HG03135 (cell line): ENCODE data around the gene TAF5L.

ENCODE experiments used
- ATAC-seq: cut with Tn5 transposase; IDR thresholded peaks from one replicate; pipeline ENCODE4 v1.9.1; 2021; ENCODE audit warnings: mild to moderate bottlenecking, moderate library complexity; ENCODE audit not compliant: unreplicated experiment

Gene TAF5L

GRCh38 chr1:229625915-229626831, at the start of gene TAF5L, which contains the start of gene URB2:
TAF5L (minus strand) TSS chr1:229626122; CDS start chr1:229614482, 11,640 bp downstream.
URB2 (plus strand) TSS chr1:229626247; CDS start chr1:229627634, 1,387 bp downstream.
- ATAC-seq, result peak; percentile 88

- no peak for ATAC-seq
These were observed 49.5 kb upstream of the TAF5L start for GRCh38 chr1:229675396-229675795.

GRCh38 chr1:229674042-229674441, 48.1 kb upstream of the TAF5L start:
- no peak for ATAC-seq

GRCh38 chr1:229672246-229672645, 46.3 kb upstream of the TAF5L start:
- ATAC-seq, result no peak

- no peak for ATAC-seq
These were observed 45.4 kb upstream of the TAF5L start for GRCh38 chr1:229671310-229671709.

- ATAC-seq, result no peak
These were observed 43.4 kb upstream of the TAF5L start for GRCh38 chr1:229669333-229669732.

GRCh38 chr1:229666585-229666984, 40.7 kb upstream of the TAF5L start:
- no peak for ATAC-seq

GRCh38 chr1:229665912-229666558, 40.1 kb upstream of the TAF5L start:
- ATAC-seq, result no peak

- ATAC-seq, result no peak
These were observed 38.3 kb upstream of the TAF5L start for GRCh38 chr1:229664133-229664689.

GRCh38 chr1:229661897-229662296, 36.0 kb upstream of the TAF5L start:
- ATAC-seq, result no peak

- ATAC-seq, result no peak
These were observed 35.3 kb upstream of the TAF5L start for GRCh38 chr1:229661022-229661877.

GRCh38 chr1:229657993-229658755, 32.3 kb upstream of the TAF5L start:
- ATAC-seq, result peak; percentile 57

GRCh38 chr1:229655781-229656180, 29.9 kb upstream of the TAF5L start:
- ATAC-seq, result no peak

GRCh38 chr1:229653420-229653819, 27.5 kb upstream of the TAF5L start:
- ATAC-seq, result no peak

- ATAC-seq, result no peak
These were observed 25.6 kb upstream of the TAF5L start for GRCh38 chr1:229651546-229651945.

GRCh38 chr1:229650045-229650444, 24.1 kb upstream of the TAF5L start:
- ATAC-seq, result no peak

- ATAC-seq, result no peak
These were observed 22.5 kb upstream of the TAF5L start for GRCh38 chr1:229648406-229648805.

- no peak for ATAC-seq
These were observed 19.5 kb upstream of the TAF5L start for GRCh38 chr1:229645324-229645993.

GRCh38 chr1:229643996-229644745, 18.2 kb upstream of the TAF5L start:
- no peak for ATAC-seq
